ENCODE measurements around the gene MMP24OS. TPM values are rescaled to one million over a fixed set of nuclear protein-coding genes. Genes with fewer than 3 reads are reported as not detected.

MMP24OS gene
- total and polyA plus RNA-seq, 2 donors (not counting 3 experiments of a cell fraction or from before 2014, with no cell fraction given) = 35.1 to 55.6 TPM

DNA sequence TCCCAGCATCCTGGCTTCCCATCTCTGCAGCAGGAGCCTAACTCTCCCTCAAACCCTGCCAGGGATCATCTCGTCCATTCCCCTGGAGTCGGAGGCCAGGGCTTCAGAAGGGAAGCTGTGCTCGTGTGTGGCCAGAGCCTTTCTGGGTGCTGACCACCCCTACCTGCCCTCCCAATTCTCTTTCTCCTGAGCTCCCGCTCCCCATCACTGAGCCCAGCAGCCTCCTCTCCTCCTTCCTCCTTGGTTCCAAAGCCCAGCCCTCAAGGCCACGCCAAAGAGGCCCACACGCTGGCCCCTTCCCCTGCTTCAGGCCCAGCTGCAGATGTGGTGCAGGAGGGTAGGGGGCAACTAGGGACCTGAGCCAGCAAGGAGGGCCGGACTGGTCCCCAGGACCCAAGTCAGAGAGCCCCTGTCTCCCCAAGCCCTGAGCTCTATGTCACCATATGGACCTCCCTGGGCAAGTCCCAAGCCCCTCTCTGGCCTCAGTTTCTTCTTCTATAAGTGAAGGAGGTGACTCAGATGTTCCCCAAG is 13.0 kb upstream of the MMP24OS start:
- Histone ChIP-seq H3K9me1 (replicated peaks; ENCODE audit: control insufficient read depth, extremely low read depth, insufficient read depth, low read length) (no peaks in the 10 kb centered on the region), H3K4me1 (ENCODE audit: control insufficient read depth, extremely low read depth, insufficient read depth, low read length) (peaks cover under 1% of the 10 kb centered on the region), H4K20me1 (replicated peaks; ENCODE audit: control insufficient read depth, extremely low read depth, insufficient read depth, low read length) (no peaks in the 10 kb centered on the region), H3K36me3 (ENCODE audit: control insufficient read depth in 2 of 2, extremely low read depth in 1 of 2, insufficient read depth in 2 of 2, low read length in 2 of 2) (no peaks in the 10 kb centered on the region), H3K9me3 (replicated peaks; ENCODE audit: control insufficient read depth, insufficient read depth, low read length) (no peaks in the 10 kb centered on the region), H3K4me3 (replicated peaks in 1 of 3; ENCODE audit: insufficient read depth in 1 of 3, low read depth in 1 of 3, low read length in 3 of 3) (no peak overlapping the region), H3K27ac (ENCODE audit: insufficient read depth, low read depth, low read length) (no peak overlapping the region), H3K79me2 (ENCODE audit: control insufficient read depth, insufficient read depth, low read length) (no peaks in the 10 kb centered on the region), H2AFZ (ENCODE audit: low read depth, low read length) (no peak overlapping the region), H3K9ac (replicated peaks; ENCODE audit: extremely low read depth, insufficient read depth, low read length) (no peak overlapping the region), H3K4me2 (ENCODE audit: insufficient read depth, low read length) (no peak overlapping the region), H3K27me3 (ENCODE audit: control insufficient read depth in 2 of 2, insufficient read depth in 2 of 2, low read length in 2 of 2) (peaks cover 0 to 2% of the 10 kb centered on the region in 2 experiments)
- dilution Hi-C loops (cut with MboI; ENCODE audit: extremely low pct_ligation_motif_present, low sequenced_read_pairs) (no loop called here), intact Hi-C loops (cut with micrococcal nuclease) (no loop called here)
- DNase-seq (ENCODE audit: low read depth, low spot score) = no peak
- ChIA-PET POLR2A (no interaction called here), CTCF (interaction anchor here (1.4 to 4.9 kb wide), 2 partner anchors 9 to 12 kb away, joined by 4 to 24 read pairs; no protein-coding TSS in a partner anchor)
- TF ChIP-seq POLR2A (IDR thresholded peaks at IDR 0.05; ENCODE audit: low read depth, low read length) (no peak), GATA2 (IDR thresholded peaks at IDR 0.05; ENCODE audit: insufficient read depth, insufficient read length, low read depth, low read length) (no peak), FOS (IDR thresholded peaks at IDR 0.05; ENCODE audit: borderline replicate concordance, insufficient read depth, low read length) (no peak), POLR2AphosphoS5 (IDR thresholded peaks at IDR 0.05; ENCODE audit: insufficient read depth, low read depth, low read length) (no peak), EZH2 (IDR thresholded peaks at IDR 0.05; ENCODE audit: borderline replicate concordance, low read depth, low read length, severe bottlenecking) (no peak), JUN (IDR thresholded peaks at IDR 0.05; ENCODE audit: borderline replicate concordance, insufficient read depth, insufficient read length, low read depth) (no peak)
- no TSS peak for BruUV-seq (replicated peaks)
- FAIRE-seq = no peak

GRCh38 chr20:35290186-35290886 is 12.4 kb upstream of the MMP24OS start:
- BruUV-seq (replicated peaks) = no TSS peak
- dilution Hi-C loops (cut with MboI; ENCODE audit: extremely low pct_ligation_motif_present, low sequenced_read_pairs) = no loop called here
- Histone ChIP-seq H3K9me3 (replicated peaks; ENCODE audit: control insufficient read depth, insufficient read depth, low read length) (no peaks in the 10 kb centered on the region), H4K20me1 (replicated peaks; ENCODE audit: control insufficient read depth, extremely low read depth, insufficient read depth, low read length) (no peaks in the 10 kb centered on the region), H3K4me2 (ENCODE audit: insufficient read depth, low read length) (no peak overlapping the region), H3K4me3 (replicated peaks in 1 of 3; ENCODE audit: insufficient read depth in 1 of 3, low read depth in 1 of 3, low read length in 3 of 3) (no peak overlapping the region), H3K4me1 (ENCODE audit: control insufficient read depth, extremely low read depth, insufficient read depth, low read length) (no peaks in the 10 kb centered on the region), H3K27me3 (ENCODE audit: control insufficient read depth in 2 of 2, insufficient read depth in 2 of 2, low read length in 2 of 2) (peaks cover 0 to 2% of the 10 kb centered on the region in 2 experiments), H3K27ac (ENCODE audit: insufficient read depth, low read depth, low read length) (no peak overlapping the region), H3K9me1 (replicated peaks; ENCODE audit: control insufficient read depth, extremely low read depth, insufficient read depth, low read length) (no peaks in the 10 kb centered on the region), H3K36me3 (ENCODE audit: control insufficient read depth in 2 of 2, extremely low read depth in 1 of 2, insufficient read depth in 2 of 2, low read length in 2 of 2) (no peaks in the 10 kb centered on the region), H2AFZ (ENCODE audit: low read depth, low read length) (no peak overlapping the region), H3K79me2 (ENCODE audit: control insufficient read depth, insufficient read depth, low read length) (no peaks in the 10 kb centered on the region), H3K9ac (replicated peaks; ENCODE audit: extremely low read depth, insufficient read depth, low read length) (no peak overlapping the region)
- intact Hi-C loops (cut with micrococcal nuclease) = no loop called here
- ChIA-PET POLR2A (no interaction called here), CTCF (interaction anchor here (1.4 to 4.9 kb wide), 3 partner anchors 7 to 13 kb away, joined by 4 to 24 read pairs (median 8); no protein-coding TSS in a partner anchor)
- DNase-seq (ENCODE audit: low read depth, low spot score) = no peak
- no peak for TF ChIP-seq POLR2AphosphoS5 (IDR thresholded peaks at IDR 0.05; ENCODE audit: insufficient read depth, low read depth, low read length)
- no peak for FAIRE-seq
